Activated CD4-positive, alpha-beta T cell treated with anti-CD3 and anti-CD28 coated beads, Interleukin-2, amount 50 U/mL, for 4 hours (primary cell): Measurements from ENCODE around the gene KDM5A.
A peak's percentile ranks its signal among the peaks of the same experiment; 100 is the strongest.
"Not testable (repeated sequence)": the region's sequence is repeated elsewhere in the genome, so short reads cannot be mapped to it uniquely, and the experiment has no call there.

Source experiments
- DNase-seq, 2 experiments: peaks; one replicate each; pipeline ENCODE4 v3.0.0-alpha.2; 2020

Gene KDM5A

DNA sequence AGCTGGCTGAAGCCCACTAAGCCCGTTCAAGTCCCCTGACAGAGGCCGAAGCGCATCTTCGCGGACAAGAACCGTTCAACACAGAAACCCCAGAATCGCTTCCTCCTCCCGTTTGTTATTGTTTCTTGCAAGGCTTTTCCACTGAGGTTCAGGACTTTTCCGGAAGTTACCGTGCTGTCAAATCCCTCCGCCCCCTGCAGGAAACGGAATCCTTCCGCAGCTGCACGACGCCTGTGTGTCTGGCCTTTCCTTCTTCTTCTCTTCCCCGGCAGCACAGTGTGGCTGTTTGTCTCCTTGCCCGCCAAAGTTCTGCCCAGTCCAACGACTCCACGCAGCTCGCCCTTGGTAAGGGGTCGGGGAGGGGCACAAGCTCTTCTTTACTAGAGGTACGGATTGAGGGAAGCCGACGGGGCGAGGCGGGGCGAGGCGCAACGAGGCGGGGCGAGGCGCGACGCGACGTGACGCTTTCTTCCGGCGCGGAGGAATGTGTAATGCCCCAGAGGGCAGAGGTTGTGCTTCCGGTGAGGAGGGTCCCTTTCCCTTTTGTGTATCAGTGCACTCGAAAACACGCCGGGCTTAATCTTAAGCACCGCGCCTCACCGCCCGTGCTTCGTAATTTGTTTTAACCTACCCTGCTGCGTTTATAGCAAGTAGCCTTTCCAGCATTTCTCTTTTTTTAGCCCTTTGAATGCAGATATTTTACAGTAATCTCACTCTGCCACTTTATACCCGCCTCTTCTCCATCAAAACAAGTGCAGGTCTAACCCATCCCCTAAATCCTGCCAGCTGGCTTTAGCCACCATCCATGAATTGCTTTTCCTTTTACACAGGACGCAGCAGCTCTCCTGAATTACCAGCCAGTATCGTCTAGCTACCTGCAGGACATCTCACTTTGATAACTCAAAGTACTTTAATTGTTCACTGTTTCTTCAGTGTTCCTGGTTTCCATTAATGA is at the start of gene KDM5A:
TSS of gene KDM5A (minus strand) at position 179 of the 955 bp plus-strand sequence. CDS start 229 bp downstream, outside the sequence.
- DNase-seq = peak; percentile 82 to 86

DNA sequence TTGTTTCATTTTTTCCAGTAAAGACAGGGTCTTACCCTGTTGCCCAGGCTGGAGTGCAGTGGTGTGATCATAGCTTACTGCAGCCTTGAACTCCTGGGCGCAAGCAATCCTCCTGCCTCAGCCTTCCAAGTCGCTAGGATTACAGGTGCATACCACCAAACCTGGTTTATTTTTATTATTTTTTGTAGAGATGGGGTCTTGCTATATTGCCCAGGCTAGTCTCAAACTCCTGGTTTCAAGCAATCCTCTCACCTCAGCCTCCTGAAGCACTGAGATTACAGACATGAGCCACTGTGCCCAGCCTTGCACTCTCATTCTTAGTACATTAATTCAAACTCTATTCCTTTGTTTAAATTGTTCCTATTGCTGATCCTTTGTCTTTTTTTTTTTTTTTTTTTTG is 46.6 kb upstream of the KDM5A start:
- DNase-seq = not testable (repeated sequence)

DNA sequence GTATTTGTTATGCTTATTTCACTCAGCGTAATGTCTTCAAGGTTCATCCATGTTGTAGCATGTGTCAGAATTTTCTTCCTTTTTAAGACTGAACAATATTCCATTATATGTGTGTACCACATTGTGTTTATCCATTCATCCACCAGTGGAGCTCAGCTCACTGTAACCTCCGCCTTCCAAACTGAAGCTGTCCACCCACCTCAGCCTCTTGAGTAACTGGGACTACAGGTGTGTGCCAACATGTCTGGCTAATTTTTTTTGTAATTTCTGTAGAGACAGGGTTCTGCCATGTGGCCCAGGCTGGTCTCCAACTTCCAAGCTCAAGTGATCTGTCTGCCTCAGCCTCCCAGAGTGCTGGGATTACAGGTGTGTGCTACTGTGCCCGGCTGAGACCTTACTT is 33.4 kb upstream of the KDM5A start:
- no peak for DNase-seq

DNA sequence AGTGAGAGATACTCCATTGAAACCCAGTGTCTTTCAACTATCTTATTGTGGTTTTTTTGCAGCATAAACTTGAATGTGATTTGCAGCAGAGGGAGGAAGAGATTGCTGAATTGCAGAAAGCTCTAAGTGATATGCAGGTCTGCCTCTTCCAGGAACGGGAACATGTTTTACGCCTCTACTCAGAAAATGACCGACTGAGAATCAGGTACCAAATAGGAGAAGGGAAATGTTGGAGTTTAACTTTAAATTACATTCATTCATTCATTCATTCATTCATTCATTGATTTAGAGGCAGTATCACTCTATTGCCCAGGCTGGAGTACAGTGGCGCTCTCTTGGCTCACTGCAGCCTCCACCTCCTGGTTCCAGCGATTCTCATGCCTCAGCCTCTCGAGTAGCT is 29.3 kb upstream of the KDM5A start:
- DNase-seq = no peak

DNA sequence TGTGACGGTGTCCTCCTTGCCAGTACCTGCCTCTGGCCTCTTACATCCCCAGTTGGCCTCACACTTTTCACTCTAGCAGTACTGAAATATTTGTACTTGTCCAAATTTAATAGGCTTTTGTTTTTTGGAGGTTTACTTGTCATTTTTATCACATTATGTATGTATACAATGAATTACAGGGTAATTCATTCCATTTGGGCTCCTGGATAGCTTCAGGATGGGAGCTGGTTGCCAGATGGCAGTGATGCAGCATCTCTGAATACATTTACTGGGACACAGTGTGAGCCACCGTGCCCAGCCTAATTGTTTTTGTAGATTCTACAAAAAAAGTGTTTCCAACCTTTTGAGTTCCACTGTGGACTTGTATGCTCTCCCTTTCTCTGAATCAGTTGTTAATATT is 25.7 kb upstream of the KDM5A start:
- DNase-seq = no peak

DNA sequence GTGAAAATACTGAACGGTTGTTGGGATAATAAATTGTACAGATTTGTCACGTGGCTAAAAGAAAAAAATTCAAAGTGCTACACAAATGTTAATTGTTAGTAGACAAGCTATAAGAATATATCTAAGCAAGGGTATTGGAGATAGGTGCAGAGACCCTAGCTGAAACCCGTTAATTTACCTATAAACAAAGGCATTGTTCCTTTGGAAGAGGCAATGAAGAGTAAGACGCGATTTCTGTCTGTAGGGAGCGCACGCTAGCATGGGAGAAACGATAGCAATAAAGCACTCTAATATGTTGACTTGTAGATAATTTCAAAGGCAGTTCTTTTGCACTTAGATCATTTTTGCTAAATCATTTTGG is 12.9 kb upstream of the KDM5A start:
- no peak for DNase-seq

DNA sequence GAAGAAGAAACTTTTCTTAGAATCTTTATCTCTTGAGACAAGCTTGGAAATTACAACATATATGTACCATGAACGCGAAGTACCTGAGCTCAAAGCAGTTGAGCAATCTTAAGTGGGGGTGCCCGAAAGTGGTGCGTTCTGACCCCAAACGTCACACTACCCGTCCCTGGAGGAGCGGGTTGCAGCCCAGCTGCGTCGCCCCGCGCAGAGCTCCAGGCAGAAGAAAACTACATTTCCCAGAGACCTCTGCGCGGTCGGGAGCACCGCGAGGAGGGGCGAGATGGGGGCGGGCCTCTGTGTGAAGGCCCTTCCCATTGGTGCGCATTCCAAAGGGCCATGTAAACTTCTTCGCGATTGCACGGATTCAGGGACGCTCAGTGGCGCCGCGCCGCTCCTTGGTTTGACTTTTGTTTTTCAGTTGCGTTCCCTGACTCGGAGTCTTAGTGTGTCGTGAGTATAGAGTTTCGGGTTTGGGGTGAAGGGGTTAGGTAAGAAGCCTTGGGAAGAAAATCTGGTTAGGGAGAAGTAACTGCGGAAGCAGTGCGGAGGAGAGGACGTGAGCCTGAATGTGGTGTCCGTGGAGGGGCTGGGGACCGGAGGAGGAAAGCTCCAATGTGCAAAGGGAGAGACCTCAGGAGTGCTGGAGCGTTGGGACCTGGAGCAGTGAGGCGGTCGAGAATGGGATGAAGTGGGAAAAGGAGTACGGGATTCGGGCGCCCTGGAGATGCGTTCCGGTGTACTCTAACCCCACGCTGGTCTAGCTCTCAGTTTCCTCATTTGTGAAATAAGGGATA is 12.3 kb upstream of the KDM5A start, which contains the start of gene CCDC77:
TSS of gene CCDC77 (plus strand) at position 410 of the 794 bp plus-strand sequence. CDS start 7,740 bp downstream, outside the sequence.
- DNase-seq = peak; percentile 88

DNA sequence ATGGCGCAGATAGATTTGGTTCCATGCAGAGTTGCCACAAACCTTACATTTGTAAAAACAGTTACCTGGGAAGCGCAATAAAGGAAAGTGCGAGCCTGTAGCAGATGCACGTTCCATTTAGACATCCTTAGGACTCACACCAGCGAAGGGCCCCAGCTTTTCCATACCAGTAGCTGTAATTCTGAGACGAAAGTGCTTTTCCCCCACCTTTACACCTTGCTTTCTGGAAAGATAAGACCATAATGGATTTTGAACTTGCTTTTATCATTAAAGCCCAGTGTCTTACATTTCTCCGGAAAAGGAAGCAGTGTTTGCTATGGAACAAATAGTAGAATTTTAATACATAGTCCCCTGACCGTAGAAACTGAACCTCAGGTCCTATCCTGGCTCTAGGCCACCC is 11.7 kb upstream of the KDM5A start:
- DNase-seq = no peak

DNA sequence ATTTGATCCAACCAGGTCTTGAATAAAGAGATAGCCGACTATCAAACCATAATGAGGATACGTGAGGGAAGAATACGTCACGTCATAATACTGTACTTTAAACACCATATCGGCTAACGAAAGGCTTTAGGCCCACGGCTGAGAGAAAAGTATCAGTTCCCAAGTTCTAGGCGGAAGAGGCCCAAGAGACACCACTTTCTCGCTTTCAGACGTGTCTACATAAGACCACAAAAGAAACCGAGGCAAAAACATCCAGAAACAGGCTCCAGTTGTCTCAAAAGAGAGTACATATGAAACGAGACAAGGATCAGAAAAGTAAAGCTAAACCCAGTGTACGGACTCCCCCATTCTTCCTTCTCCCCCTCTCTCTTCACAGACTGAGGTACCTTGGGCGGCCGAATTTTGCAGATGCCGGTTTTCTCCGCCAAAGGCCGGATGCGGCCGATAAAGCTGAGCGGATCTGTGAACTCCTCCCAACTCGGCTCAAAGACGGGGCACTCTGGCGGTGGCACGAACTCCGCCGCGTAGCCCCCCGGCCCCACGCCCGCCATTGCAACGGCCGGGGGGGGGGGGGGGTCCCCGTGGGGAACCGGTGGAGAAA is 479 bp downstream of the KDM5A start:
- peak; percentile 17 to 21 for DNase-seq

DNA sequence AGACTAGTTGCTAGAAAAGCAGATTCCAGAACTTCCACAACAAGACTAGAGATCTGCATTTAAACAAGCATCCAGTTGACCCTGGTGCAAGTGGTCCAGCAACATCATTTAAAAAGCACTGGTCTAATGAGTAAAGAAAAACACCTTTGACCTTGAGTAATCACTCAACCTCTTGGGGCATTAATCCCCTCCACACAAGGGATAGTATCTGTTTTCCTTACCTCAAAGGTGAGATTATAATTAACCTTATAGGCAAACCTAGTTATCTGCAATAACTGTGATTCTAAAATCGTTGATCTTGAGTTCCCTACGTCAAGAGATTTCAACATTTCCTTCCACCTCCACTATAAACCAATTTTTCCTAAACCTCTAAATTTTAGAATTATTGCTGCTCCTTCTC is 1.1 kb downstream of the KDM5A start:
- no peak for DNase-seq

DNA sequence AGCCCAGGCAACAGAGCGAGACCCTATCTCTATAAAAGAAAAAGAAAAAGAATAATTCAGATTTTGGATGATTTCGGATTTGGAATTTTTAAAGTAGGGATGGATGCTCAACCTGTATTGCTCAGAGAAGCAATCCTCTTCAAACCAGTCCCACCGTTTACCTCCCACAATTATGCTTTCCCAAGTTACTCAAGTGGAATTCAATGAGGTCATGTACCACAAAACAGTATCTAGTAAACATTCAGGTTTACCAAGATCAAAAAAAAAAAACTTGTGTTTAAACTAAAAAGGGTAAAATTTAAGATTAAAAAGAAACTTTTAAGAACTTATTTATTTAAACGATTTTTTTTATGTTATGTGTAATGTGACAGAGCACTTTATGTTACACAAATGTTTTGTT is 2.5 kb downstream of the KDM5A start:
- no peak for DNase-seq

DNA sequence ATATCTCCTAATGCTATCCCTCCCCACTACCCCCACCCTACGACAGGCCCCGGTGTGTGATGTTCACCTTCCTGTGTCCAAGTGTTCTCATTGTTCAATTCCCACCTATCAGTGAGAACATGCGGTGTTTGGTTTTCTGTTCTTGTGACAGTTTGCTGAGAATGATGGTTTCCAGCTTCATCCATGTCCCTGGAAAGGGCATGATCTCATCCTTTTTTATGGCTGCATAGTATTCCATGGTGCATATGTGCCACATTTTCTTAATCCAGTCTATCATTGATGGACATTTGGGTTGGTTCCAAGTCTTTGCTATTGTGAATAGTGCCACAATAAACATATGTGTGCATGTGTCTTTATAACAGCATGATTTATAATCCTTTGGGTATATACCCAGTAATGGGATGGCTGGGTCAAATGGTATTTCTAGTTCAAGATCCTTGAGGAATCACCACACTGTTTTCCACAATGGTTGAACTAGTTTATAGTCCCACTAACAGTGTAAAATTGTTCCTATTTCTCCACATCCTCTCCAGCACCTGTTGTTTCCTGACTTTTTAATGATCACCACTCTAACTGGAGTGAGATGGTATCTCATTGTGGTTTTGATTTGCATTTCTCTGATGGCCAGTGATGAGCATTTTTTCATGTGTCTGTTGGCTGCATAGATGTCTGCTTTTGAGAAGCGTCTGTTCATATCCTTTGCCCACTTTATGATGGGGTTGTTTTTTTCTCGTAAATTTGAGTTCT is 18.2 kb downstream of the KDM5A start:
- DNase-seq = not testable (repeated sequence)

DNA sequence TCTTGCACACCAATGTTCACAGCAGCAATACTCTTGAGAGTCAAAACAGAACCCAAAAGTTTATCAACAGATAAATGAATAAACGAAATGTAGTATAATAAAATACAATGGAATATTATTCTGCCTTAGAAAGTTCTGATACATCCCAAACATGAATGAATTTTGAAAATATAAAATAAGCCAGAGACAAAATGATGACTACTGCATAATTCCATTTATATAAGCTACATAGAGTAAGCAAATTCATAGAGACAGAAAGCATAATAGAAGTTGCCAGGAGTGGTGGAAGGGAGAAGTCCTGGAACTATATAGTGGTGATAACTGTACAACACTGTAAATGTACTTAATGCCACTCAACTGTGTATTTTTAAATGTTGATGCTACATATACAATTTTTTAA is 21.1 kb downstream of the KDM5A start:
- DNase-seq = no peak

DNA sequence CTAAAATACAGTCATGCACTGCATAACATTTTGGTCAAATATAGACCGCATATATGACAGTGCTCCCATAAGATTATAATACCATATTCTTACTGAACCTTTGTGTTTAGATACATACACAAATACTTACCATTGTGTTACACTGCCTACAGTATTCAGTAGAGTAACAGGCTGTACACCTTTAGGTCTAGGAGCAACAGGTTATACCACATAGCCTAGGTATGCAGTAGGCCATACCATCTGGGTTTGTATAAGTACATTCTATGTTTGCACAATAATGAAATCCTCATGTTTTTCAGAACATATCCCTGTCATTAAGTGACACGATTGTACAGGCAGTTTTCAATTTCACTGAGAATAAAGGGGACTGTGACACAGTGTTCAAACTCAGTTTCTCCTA is 22.3 kb downstream of the KDM5A start:
- DNase-seq = no peak

DNA sequence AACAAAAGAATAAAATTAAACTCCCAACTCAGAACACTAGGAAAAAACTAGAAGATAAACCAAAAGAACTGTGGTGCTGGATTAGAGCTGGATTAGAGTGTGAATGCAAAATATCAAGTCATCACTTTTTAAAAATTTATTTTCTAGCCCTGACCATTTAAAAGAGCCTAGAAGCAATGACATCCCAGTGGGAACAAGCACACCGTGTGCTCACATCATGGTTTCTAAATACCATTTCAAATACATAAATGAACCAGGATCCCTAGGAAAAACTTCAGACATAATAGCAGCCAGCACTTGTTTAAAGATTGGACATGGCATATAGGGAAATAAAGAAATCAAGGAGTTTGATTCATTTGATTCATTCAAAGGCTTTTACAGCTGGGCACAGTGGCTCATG is 30.0 kb downstream of the KDM5A start:
- no peak for DNase-seq

DNA sequence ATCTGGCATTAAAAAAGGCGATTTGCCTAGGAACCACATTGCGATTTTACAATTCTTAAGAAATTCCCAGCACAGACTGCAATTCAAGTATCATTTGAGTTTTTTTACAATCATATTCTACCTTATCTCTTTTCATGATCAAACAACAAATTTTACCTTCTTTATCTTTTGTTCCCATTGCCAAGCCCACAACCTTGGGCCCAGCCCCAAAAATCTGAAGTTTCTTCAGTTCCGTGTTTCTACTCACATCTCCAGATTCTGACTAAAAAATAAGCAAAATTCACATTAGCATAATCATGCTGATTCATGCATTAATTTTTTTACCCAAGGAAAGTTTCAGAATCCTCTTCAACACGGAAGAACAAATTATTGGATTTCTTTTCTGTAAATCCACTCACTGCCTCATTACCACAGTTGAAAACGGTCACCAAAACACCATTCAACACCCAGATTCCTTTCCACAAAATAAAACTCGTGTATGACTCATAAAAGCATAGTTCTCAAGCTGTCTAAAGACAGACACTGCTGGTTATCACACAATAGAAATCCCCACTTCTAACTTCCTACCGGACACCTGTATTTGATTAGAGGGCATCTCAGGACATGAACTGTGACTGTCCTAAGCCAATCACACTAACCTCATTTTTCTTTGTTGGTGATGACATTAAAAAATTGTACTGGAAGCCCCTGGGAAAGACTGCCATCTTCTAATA is 32.7 kb downstream of the KDM5A start:
- DNase-seq = no peak

DNA sequence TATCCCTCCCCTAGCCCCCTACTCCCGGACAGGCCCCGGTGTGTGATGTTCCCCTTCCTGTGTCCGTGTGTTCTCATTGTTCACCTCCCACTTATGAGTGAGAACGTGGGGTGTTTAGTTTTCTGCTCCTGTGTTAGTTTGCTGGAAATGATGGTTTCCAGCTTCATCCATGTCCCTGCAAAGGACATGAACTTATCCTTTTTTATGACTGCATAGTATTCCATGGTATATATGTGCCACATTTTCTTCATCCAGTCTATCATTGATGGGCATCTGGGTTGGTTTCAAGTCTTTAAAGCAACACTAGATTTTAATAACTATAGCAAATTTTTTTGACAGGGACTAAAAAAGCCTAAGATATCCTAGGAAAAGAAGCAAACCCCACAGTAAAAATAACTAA is 37.9 kb downstream of the KDM5A start:
- not testable (repeated sequence) for DNase-seq

DNA sequence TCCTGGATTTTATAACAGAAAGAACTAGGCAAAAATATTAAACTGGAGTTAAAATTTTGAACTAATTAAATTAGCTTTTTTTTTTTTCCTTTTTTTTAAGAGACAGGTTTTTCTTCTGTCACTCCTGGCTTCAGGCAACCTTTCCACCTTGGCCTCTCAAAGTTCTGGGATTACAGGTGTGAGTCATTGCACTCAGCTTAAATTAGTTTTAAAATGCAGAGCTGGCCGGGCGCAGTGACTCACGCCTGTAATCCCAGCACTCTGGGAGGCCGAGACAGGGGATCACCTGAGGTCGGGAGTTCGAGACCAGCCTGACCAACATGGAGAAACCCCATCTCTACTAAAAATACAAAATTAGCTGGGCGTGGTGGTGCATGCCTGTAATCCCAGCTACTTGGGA is 39.5 kb downstream of the KDM5A start:
- DNase-seq = not testable (repeated sequence)

DNA sequence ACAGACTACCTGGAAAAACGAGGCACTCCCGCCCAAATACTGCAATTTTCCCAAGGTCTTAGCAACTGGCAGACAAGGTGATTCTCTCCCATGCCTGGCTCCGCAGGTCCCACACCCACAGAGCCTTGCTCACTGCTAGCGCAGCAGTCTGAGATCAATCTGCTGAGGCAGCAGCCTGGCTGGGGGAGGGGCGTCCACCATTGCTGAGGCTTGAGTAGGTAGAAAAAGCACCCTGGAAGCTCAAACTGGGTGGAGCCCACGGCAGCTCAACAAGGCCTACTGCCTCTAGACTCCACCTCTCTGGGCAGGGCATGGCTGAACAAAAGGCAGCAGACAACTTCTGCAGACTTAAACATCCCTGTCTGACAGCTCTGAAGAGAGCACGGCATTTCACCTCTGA is 46.1 kb downstream of the KDM5A start:
- DNase-seq = not testable (repeated sequence)

DNA sequence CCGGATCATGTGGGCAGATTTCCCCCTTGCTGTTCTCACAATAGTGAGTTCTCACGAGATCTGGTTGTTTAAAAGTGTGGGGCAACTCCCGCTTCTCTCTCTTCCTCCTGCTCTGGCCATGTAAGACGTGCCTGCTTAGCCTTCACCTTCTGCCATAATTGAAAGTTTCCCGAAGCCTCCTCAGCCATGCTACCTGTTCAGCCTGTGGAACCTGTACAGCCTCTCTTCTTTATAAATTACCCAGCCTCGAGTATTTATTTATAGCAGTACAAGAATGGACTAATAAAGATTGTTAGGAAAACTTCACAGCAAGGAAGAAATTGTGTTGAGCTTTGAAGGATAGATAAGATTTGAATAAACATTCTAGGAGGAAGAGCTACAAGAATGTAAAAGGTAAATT is 52.1 kb downstream of the KDM5A start:
- no peak for DNase-seq

DNA sequence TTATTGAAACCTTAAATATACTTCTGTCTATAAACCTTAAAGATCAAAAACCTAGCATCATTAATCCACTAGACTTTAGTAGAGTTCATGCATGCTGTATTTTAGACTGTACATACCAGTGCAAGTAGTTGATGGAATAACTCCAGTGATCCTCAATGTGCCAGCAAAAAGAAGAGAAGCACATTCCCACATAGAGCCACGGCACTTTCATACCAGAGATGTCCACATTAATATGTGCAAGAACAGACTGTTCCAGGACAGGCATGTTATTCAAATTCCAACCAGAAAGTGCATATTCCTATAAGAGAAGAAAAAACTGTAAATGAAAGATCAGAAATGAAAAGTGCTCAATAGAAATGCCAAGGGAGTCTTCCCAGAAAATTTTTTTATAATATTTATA is 55.0 kb downstream of the KDM5A start:
- no peak for DNase-seq
